Omental fat pad (tissue), 4 donors: ENCODE data around the gene TBCB. TPM values are rescaled to one million over a fixed set of nuclear protein-coding genes. Genes with fewer than 3 reads are reported as not detected.
A peak's percentile ranks its signal among the peaks of the same experiment; 100 is the strongest.
"Not testable (repeated sequence)": the region's sequence is repeated elsewhere in the genome, so short reads cannot be mapped to it uniquely, and the experiment has no call there.

Experiments used
- ATAC-seq: fragments of 150-250 bp; one replicate; pipeline ENCODE4 v1.9.1; 2016; ENCODE audit warnings: mild to moderate bottlenecking, moderate library complexity; ENCODE audit not compliant: low FRiP score
- DNase-seq: peaks from one replicate; pipeline ENCODE4 v3.0.0-alpha.2; 2019; ENCODE audit warnings: low spot score
- CTCF ChIP-seq, 3 donors: fragments of 450-650 bp; IDR thresholded peaks; one replicate each; pipeline ENCODE4 v1.5.1; 2016 to 2017; ENCODE audit warnings: antibody characterized with exemption in 3 of 3, mild to moderate bottlenecking in 3 of 3, moderate library complexity in 2 of 3
- total RNA-seq, 4 donors: library from RNA; depleted of rRNA; stranded (reverse); fragments of >200 nt; gene quantifications; one replicate each; pipeline ENCODE4 v1.1.0, GENCODE V29; 2016

The TBCB gene
- total RNA-seq, 4 donors from 2014 or later, result 86.9 to 126 (median 106) TPM

GRCh38 chr19:36128392-36128736 is 13.1 kb downstream of the TBCB start:
- DNase-seq (no peak), ATAC-seq (peak; percentile 7)
- TF ChIP-seq CTCF (IDR thresholded peaks at IDR 0.05), result no peak

- ATAC-seq, DNase-seq: not testable (repeated sequence)
Observed at GRCh38 chr19:36131221-36131620, 16.0 kb downstream of the TBCB start.

- not testable (repeated sequence) for DNase-seq, ATAC-seq
Observed at GRCh38 chr19:36134867-36135266, 19.6 kb downstream of the TBCB start.

GRCh38 chr19:36136964-36137686 is 21.9 kb downstream of the TBCB start:
- peak; percentile 72 for ATAC-seq
- TF ChIP-seq CTCF (IDR thresholded peaks at IDR 0.05), result no peak
- DNase-seq, result no peak

GRCh38 chr19:36139120-36139472 is 23.8 kb downstream of the TBCB start:
- no peak for DNase-seq
- no peak for ATAC-seq
- no peak for TF ChIP-seq CTCF (IDR thresholded peaks at IDR 0.05)

GRCh38 chr19:36139473-36140303 is 24.4 kb downstream of the TBCB start, which contains the start of gene CAPNS1:
Gene CAPNS1, plus strand, starts transcription at chr19:36140066. Its CDS starts 946 bp downstream, at chr19:36141012.
- TF ChIP-seq CTCF (IDR thresholded peaks at IDR 0.05), result no peak
- peak; percentile 92 for ATAC-seq
- DNase-seq, result peak; percentile 72

GRCh38 chr19:36140304-36141038 is 25.2 kb downstream of the TBCB start:
- DNase-seq (no peak), ATAC-seq (peak; percentile 20)
- no peak for TF ChIP-seq CTCF (IDR thresholded peaks at IDR 0.05)
